GM18951 (cell line): ENCODE results near the gene OR11L1.

Experiments
- POLR2A ChIP-seq: IDR thresholded peaks from 4 replicates; pipeline ENCODE4 v1.6.1; 2011; ENCODE audit warnings: mild to moderate bottlenecking; ENCODE audit not compliant: insufficient read length, insufficient read depth; ENCODE audit errors: extremely low read depth
- in situ Hi-C: fragments of 300-500 bp; cut with MboI; formaldehyde crosslinking; loops from one replicate; pipeline ENCODE4 v1.12.0; 2022; ENCODE audit warnings: low sequenced_read_pairs, mixed read lengths, inconsistent platforms; ENCODE audit not compliant: unreplicated experiment

Gene OR11L1

GRCh38 chr1:247845693-247846017, 4.0 kb upstream of the OR11L1 start:
- no peak for TF ChIP-seq POLR2A
- in situ Hi-C loops, result no loop called here

GRCh38 chr1:247845011-247845692, 3.5 kb upstream of the OR11L1 start:
- in situ Hi-C loops, result no loop called here
- no peak for TF ChIP-seq POLR2A

DNA sequence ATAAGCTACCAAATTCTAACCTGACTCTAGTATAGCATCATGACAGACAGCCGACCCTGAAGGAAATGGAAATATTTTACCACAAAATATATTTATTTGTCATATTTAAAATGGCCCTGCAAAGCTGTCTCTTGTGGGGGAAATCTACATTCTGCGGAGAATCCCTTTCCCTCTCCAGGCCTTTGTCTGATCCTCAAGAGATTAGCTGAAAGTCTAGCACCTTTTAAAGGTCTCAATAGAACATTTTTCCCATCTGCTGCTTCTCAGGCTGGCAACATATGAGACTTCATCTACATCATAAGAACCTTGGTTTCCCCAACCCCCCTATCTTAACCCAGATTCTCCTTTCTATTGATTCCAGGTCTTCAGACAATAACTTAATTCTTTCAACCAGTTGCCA, 1.7 kb upstream of the OR11L1 start:
- no peak for TF ChIP-seq POLR2A
- in situ Hi-C loops, result no loop called here

DNA sequence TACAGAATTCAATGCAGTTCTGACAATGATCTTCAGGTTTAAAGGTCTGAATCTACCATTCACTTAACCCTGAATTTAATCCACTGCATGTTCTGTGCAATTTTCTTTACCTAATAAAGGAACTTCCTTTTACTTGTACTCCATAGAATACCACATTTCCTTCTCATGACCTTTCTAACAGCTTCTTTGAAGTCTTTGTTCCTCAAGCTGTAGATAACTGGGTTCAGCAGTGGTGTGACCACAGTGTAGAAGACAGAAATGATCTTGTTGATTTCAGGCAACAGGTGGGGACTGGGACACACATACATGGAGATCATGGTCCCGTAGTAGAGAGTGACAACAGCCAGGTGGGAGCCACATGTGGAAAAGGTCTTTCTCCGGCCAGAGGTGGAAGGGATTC, 878 bp downstream of the OR11L1 start:
- in situ Hi-C loops, result no loop called here
- no peak for TF ChIP-seq POLR2A

- in situ Hi-C loops, result no loop called here
- no peak for TF ChIP-seq POLR2A
Observed at GRCh38 chr1:247833601-247834000, 8.1 kb downstream of the OR11L1 start.

DNA sequence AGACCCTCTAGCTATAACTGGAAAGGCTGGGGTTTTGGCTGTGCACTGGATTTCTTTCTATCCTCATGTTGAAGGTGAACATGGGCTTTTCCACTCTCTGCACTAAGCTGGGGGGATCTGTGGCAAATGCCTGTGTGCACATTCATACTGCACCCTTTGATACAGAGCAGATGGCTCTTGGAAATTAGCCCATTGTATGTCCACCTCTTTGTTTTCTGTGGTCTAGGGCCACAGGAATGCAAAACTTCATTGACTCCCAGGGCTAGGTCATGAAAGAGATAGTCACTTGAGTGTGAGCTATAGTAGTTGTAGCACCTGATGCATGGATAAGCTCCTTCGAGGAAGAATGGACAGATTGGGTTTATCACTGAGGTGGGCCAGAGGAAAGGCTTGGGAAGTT, 12.0 kb downstream of the OR11L1 start:
- TF ChIP-seq POLR2A, result no peak
- in situ Hi-C loops, result no loop called here

GRCh38 chr1:247825362-247825761, 16.3 kb downstream of the OR11L1 start:
- TF ChIP-seq POLR2A, result no peak
- in situ Hi-C loops, result no loop called here

DNA sequence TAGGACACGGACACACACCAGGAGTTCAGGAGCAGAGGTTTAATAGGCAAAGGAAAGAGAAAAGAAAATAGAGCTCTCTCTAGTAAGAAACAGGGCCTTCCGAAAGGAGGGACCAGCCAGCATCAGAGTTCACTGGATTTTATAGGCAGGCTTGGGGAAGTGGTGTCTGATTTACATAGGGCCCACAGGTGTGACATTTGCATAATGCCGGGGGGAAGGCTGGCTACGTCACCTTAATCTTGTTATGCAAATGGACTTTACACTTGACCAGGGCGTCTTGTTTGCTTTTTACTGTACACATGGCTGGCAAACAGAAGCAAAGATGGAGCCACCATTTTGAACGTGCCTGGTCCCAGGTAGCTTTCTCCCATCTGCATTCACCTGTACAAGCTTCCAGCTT, 17.7 kb downstream of the OR11L1 start, which contains the start of gene OR14A16:
TSS of gene OR14A16 (minus strand) at position 97 of the 400 bp plus-strand sequence. CDS start 8,390 bp downstream, outside the sequence.
- TF ChIP-seq POLR2A, result no peak
- in situ Hi-C loops, result no loop called here

- no peak for TF ChIP-seq POLR2A
- in situ Hi-C loops, result no loop called here
Observed at GRCh38 chr1:247822060-247822459, 19.6 kb downstream of the OR11L1 start.

DNA sequence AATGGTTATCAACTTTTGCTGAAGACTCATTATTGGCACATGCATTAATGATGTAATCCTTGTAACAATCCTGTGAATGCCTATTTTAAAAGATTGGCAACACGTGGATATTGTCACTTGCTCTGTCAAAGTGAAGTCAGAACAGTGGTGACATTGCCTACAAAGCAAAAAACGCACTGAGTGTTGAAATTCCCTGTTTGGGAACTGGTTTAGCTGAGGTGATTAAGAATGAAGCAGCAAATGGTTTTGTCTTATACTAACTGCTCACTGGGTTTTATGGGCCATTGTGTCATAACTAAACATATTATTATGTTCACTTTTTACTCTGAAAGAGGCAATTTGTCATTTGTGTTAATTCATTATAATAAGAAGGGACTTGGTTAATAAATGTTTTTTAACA, 29.1 kb downstream of the OR11L1 start:
- in situ Hi-C loops, result no loop called here
- TF ChIP-seq POLR2A, result no peak

DNA sequence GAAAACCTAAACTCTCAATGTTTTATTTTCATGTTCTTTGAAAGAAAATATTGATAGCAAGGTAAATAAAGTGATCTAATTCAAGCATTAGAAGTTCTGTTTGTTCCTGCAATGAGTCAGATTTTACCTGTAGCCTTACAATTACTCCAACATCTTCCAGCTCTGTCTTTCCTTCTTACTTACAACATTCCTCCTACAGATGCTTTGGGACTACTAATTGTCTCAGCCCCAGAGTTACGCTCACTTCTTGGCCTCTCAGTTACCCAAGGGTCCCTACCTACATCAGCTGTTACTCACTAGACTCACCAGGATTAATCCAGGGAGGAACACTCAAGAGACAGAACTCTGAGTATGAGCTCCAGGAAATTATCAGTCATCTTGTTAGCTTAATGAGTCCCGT, 44.2 kb downstream of the OR11L1 start:
- TF ChIP-seq POLR2A, result no peak
- in situ Hi-C loops, result no loop called here
